Uterus (tissue), 4 donors: Measurements from ENCODE around the gene IL15. TPM values are rescaled to one million over a fixed set of nuclear protein-coding genes. Genes with fewer than 3 reads are reported as not detected.

Source experiments
- DNase-seq, 2 donors: peaks; one replicate each; pipeline ENCODE4 v3.0.0-alpha.2; 2019 to 2020
- H3K27ac ChIP-seq, 2 donors: fragments of 200-600 bp; sonication (generic); 1 replicate in 1 of 2; 2 replicates in 1 of 2; pipeline ENCODE4 v1.5.1; 2016 to 2018
- H3K27me3 ChIP-seq, 2 donors: fragments of 200-600 bp; sonication (generic); one replicate each; pipeline ENCODE4 v1.5.1; 2018 to 2019; ENCODE audit warnings: control low read depth in 1 of 2
- H3K36me3 ChIP-seq, 2 donors: fragments of 200-600 bp; sonication (generic); one replicate each; pipeline ENCODE4 v1.5.1; 2019; ENCODE audit warnings: control low read depth in 1 of 2
- H3K4me1 ChIP-seq, 2 donors: fragments of 200-600 bp; sonication (generic); one replicate each; pipeline ENCODE4 v1.5.1; 2018 to 2019; ENCODE audit warnings: control low read depth in 1 of 2
- H3K4me3 ChIP-seq, 2 donors: fragments of 200-600 bp; sonication (generic); 1 replicate in 1 of 2; 2 replicates in 1 of 2; pipeline ENCODE4 v1.5.1; 2018 to 2019; ENCODE audit warnings: mild to moderate bottlenecking in 1 of 2
- H3K9me3 ChIP-seq, 2 donors: fragments of 200-600 bp; sonication (generic); one replicate each; pipeline ENCODE4 v1.5.1; 2019; ENCODE audit warnings: control low read depth in 1 of 2
- CTCF ChIP-seq, 4 experiments: fragments of 200-600 bp in 2 of 4; fragments of 450-650 bp in 2 of 4; sonication (generic) in 2 of 4; IDR thresholded peaks; one replicate each; pipeline ENCODE4 v1.5.1; 2016 to 2019; ENCODE audit warnings: antibody characterized with exemption in 4 of 4, mild to moderate bottlenecking in 2 of 4, moderate library complexity in 1 of 4
- POLR2A ChIP-seq, 2 donors: fragments of 450-650 bp; IDR thresholded peaks; one replicate each; pipeline ENCODE4 v1.6.1; 2016; ENCODE audit warnings: antibody characterized with exemption in 2 of 2, mild to moderate bottlenecking in 1 of 2, moderate library complexity in 1 of 2
- intact Hi-C: fragments of 100-400 bp; cut with DNase I; formaldehyde crosslinking; loops from one replicate; pipeline ENCODE4 v1.15.1; 2023; ENCODE audit warnings: low total_unique reads
- total RNA-seq, 4 donors: library from RNA; depleted of rRNA in 3 of 4; stranded (reverse); fragments of >200 nt in 3 of 4; gene quantifications; one replicate each; pipeline versions ENCODE4 v1.1.0 to v1.2.4, GENCODE V29; 2014 to 2023
- donor health status: DM: yes; HTN: yes; CAD: no.

IL15 gene
- total RNA-seq, 4 donors from 2014 or later: 2.3 to 9.8 (median 5.1) TPM

DNA sequence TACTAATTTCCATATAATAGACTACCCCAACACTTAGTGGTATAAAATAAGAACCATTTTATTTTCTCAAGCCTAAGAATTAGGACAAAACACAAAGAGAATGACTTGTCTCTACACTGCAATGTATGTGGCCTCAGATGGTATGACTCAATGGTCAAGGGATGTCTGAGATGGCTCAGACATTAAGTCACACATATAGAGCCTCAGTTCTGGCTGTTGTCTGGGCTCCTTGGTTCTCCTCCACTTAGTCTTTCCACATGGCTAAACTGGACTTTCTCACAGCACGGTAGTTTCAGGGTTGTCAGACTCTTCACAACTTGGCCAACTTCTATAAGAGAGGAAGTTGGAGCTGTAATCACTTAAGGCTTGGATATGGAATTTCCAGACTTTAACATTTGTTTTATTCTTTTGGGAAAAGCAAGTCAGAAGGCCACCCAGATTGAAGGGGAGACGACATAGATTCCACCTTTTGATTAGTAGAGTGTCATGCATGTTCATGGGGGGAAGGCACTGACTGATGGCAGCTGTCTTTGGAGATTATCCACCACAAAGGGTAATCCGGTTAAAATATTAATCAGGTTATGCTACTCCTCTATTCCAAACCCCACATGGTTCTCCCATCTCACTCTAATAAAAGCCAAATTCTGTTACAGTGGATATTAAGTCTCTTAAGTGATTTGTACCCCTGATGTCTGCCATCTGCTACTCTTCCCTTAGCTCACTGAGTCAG is 9.4 kb downstream of the IL15 start:
- Histone ChIP-seq H3K4me3 (no peak overlapping the region), H3K27me3 (no peaks in the 10 kb centered on the region), H3K4me1 (no peaks in the 10 kb centered on the region), H3K9me3 (no peaks in the 10 kb centered on the region), H3K36me3 (no peaks in the 10 kb centered on the region), H3K27ac (no peak overlapping the region)
- DNase-seq: no peak
- intact Hi-C loops: no loop called here
- TF ChIP-seq POLR2A (IDR thresholded peaks at IDR 0.05) (no peak), CTCF (IDR thresholded peaks at IDR 0.05) (no peak)

DNA sequence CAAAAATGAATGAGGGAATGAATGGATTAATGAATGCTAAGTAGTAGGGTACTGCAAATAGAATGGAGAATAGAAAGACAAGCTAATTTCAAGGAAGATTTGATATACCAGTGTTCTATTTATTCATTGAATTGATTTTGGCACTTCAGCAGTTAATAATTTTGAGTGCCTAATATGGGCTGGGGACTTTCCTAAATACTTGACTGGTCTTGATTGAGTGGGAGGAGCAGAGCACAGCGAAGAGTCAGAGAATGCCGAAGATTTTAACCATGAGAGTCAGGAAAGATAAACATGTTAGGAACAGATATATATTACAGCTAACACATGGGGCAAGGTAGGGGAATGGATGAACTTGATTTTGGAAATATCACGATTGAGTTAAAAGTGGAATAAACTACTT is 10.6 kb downstream of the IL15 start:
- H3K4me1 ChIP-seq: no peaks in the 10 kb centered on the region
- no peaks in the 10 kb centered on the region for H3K9me3 ChIP-seq
- no peak overlapping the region for H3K27ac ChIP-seq
- TF ChIP-seq CTCF (IDR thresholded peaks at IDR 0.05): no peak
- TF ChIP-seq POLR2A (IDR thresholded peaks at IDR 0.05): no peak
- H3K4me3 ChIP-seq: no peak overlapping the region
- H3K27me3 ChIP-seq: no peaks in the 10 kb centered on the region
- no peaks in the 10 kb centered on the region for H3K36me3 ChIP-seq
- intact Hi-C loops: no loop called here
- DNase-seq: no peak

GRCh38 chr4:141647966-141648365 is 11.6 kb downstream of the IL15 start:
- H3K27ac ChIP-seq: no peak overlapping the region
- no peaks in the 10 kb centered on the region for H3K36me3 ChIP-seq
- intact Hi-C loops: no loop called here
- no peak overlapping the region for H3K4me3 ChIP-seq
- H3K27me3 ChIP-seq: no peaks in the 10 kb centered on the region
- H3K4me1 ChIP-seq: no peaks in the 10 kb centered on the region
- no peak for DNase-seq
- no peaks in the 10 kb centered on the region for H3K9me3 ChIP-seq
- TF ChIP-seq CTCF (IDR thresholded peaks at IDR 0.05): no peak
- TF ChIP-seq POLR2A (IDR thresholded peaks at IDR 0.05): no peak

- H3K27me3 ChIP-seq: no peaks in the 10 kb centered on the region
- H3K4me3 ChIP-seq: no peak overlapping the region
- TF ChIP-seq CTCF (IDR thresholded peaks at IDR 0.05) (no peak), POLR2A (IDR thresholded peaks at IDR 0.05) (no peak)
- H3K27ac ChIP-seq: peak overlapping the region; percentile 43 to 57
- no peaks in the 10 kb centered on the region for H3K9me3 ChIP-seq
- intact Hi-C loops: no loop called here
- no peak for DNase-seq
- no peaks in the 10 kb centered on the region for H3K4me1 ChIP-seq
- H3K36me3 ChIP-seq: no peaks in the 10 kb centered on the region
Observed at GRCh38 chr4:141652161-141652778, 15.9 kb downstream of the IL15 start.

- DNase-seq: peak; percentile 18 to 22
- H3K36me3 ChIP-seq: no peaks in the 10 kb centered on the region
- H3K4me1 ChIP-seq: no peaks in the 10 kb centered on the region
- H3K9me3 ChIP-seq: no peaks in the 10 kb centered on the region
- no peak overlapping the region for H3K27ac ChIP-seq
- peak in 1 of 4 experiments; percentile 30 for TF ChIP-seq CTCF (IDR thresholded peaks at IDR 0.05)
- TF ChIP-seq POLR2A (IDR thresholded peaks at IDR 0.05): no peak
- intact Hi-C loops: no loop called here
- no peaks in the 10 kb centered on the region for H3K27me3 ChIP-seq
- H3K4me3 ChIP-seq: no peak overlapping the region
Observed at GRCh38 chr4:141654098-141654497, 17.7 kb downstream of the IL15 start.
